ENCODE data around the gene PIP4K2C.
A peak's percentile ranks its signal among the peaks of the same experiment; 100 is the strongest.

Gene PIP4K2C

DNA sequence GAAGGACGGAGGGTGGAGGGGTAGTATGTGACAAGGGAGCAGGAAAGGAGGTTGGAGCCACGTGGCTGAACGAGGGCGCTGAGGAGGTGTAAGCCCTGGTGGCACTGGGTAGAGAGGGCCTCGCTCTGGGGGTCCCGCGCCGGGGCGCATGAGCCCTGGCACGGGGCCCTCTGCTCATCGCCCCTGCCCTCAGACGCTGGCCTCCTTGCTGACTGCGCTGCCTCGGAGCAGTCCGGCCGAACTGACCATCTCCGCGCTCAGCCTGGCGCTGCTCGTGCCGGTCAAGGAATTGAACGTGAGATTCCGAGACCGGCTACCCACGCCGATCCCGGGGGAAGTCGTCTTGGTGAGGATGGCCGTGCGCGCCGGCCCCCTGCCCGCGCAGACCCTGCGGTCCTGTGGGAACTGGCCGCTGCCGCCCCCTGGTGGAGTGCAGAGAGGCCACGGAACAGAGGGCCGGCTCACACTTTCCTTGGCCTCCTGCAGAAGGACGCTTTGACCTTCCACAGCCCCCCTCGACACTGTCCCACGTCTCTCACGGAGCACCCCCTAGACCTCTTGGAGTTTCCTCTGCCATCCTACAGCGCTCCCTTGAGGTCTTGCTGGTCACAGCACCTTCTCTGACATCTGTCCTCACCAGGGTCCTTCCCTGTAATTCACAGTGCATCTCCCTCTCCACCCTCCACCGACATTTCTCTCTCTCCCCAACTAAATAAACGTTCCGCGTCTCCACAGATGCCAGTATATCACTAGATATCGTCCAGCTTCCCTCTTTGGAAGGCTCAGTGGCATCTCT is 30.7 kb downstream of the PIP4K2C start:
- DNase-seq (ENCODE audit: low read depth in 2 of 2), result peak in 1 of 2 donors; percentile 23

DNA sequence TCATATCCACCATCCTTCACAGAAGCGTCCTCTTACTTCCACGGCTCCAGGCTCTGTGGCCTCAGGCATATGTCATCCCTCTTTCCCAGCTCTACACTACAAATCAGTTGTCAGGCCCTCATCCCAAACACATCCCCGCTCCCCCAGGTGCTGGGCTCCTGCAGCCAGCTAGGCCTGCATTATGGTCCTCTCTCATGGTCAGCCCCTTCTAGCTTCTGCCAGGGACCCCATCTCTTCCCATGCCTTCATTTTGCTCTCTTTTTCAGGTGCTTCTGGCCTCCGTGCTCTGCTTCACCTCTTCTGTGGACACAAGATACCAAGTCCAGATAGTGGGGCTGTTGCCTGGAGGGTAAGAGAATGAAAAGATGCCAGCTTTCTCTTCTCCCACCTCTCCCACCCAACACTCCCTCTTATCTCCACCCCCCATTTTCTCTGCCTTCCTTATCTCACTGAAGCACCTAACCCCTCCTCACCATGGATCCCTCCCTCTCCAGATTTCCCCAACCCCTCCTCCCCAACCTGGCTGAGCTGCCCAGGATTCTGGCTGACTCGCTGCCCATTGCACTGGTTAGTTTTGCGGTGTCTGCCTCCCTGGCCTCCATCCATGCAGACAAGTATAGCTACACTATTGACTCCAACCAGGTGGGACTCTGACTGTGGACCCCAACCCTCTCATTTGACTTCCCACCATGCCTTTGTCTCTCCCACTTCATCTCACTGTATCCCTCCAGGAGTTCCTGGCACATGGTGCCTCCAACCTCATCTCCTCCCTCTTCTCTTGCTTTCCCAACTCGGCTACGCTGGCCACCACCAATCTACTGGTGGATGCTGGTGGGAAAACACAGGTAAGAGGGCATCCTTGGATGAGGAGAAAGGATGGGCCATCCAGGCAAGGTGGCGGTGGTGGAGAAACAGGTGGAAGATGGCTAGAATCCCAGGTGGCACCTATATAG is 31.6 kb downstream of the PIP4K2C start:
- no peak for DNase-seq (ENCODE audit: low read depth in 2 of 2)

DNA sequence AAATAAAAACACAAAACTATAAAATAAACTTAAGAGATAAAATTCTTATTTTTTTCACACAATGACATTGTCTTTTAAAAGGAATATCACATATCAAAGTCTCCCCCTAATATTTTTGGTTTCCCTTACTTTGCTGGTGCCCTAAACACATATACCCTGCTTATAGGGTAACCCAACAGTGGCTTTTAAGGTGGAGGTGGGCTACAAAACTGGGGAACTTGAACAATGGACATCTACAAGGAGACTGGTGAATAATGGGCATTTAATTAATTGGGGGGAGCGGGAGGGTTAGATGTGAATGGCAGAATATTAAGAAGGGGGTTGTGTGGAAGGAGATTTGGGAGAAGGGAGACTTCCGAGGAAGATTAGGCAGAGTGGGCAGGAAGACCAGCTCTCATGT is 32.4 kb downstream of the PIP4K2C start:
- DNase-seq (ENCODE audit: low read depth in 2 of 2), result no peak

DNA sequence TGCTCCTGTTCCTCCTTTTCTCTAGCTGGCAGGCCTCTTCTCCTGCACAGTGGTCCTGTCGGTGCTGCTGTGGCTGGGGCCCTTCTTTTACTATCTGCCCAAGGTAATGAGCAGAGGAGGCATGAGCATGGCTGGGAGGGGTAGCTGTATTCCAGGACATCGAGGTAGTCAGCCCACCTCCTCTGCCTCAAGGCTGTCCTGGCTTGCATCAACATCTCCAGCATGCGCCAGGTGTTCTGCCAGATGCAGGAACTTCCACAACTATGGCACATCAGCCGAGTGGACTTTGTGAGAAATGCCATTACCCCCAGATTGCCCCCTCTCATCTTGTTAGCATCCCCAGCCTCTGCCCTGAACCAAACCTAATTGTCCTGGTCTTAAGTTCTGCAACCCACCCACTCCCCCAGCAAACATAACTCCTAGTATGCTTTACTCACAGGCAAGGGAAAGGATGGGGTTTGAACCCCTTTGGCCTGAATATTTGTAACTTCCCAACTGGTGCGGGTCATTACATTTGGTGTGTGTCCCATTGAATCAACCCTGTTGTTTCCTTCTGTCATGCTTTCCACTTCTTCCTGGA is 32.9 kb downstream of the PIP4K2C start:
- DNase-seq (ENCODE audit: low read depth in 2 of 2), result no peak

- no peak for DNase-seq (ENCODE audit: low read depth in 2 of 2)
Measured at GRCh38 chr12:57624441-57625220, 33.6 kb downstream of the PIP4K2C start.

- no peak for DNase-seq (ENCODE audit: low read depth in 2 of 2)
Measured at GRCh38 chr12:57625261-57626032, 34.5 kb downstream of the PIP4K2C start.

DNA sequence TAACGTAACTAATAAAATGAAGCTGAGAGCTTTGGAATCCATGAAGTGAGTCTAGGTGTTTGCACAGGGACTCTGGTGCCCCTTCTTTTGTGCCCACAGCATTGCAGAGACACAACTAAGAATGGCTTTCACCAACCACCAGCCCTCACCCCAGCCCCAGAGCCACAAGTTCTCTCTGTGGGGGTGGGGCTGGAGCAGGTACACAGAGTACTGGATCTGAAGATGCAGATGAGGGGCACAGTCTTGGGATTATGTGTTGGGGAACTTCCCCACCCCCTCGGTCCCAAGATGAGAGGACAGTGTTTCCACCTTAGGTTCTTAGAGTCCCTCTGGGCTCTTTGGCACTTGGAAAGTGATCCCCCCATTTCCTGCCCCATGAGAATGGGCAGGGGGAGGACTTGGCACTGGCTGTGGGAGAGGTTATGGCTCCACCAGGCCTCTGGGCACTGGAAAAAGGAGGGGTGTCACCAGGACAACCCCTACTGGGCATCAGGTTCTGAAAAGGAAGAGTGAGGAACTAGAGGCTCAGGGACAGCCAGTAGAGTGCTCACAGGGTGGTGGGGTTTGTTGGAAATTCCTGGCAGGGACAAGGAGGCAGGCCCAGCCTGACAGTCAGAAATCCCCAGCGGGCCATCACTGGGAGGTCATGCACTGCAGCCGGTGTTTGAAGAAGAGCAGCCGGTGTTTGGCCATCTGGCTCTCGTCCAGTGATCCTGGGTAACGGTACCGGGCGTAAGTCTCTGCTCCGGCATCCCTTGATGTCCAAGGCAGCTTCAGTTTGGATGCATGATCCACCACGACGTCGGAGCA is 35.3 kb downstream of the PIP4K2C start:
- DNase-seq (ENCODE audit: low read depth in 2 of 2), result no peak

GRCh38 chr12:57626921-57627445 is 36.0 kb downstream of the PIP4K2C start:
- no peak for DNase-seq (ENCODE audit: low read depth in 2 of 2)

DNA sequence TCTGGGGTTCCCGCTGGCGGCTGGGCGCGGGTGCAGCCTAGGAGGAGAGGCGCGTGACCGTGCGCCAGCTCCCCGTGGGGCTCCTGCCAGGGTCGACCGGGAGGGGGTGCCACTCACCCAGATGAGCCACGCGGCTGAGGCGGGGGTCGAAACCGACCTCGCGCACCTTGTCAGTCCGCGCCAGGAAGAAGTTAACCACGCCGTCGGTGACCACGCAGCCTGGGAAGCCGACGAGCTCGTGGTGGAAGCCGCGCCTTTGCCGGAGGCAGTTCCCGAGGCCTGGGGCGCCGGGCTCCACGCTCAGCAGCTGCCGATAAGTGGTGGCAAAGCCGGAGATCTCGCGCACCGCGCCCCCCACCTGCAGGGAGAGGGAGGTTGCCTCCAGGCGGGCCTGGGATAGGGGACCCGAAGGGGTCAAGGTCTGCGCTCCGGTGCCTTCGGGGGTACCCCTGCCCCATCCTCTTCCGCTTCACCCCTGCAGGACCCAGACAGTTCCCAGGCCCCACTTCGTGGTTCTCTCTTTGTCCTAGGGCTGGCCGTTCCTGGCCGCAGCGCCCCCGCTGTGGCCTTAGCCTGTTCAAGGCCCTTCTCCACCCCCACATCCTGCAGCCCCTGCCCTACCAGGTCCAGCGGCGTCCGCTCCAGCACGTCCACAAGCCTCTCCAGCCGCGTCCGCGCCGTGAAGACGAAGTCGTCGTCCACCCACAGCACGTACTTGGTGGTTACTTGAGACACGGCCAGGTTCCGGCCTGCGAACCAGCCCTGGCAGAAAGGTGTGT is 36.7 kb downstream of the PIP4K2C start:
- no peak for DNase-seq (ENCODE audit: low read depth in 2 of 2)

- no peak for DNase-seq (ENCODE audit: low read depth in 2 of 2)
Measured at GRCh38 chr12:57628280-57629191, 37.5 kb downstream of the PIP4K2C start.

GRCh38 chr12:57629897-57630471 is 39.0 kb downstream of the PIP4K2C start:
- DNase-seq (ENCODE audit: low read depth in 2 of 2), result no peak

DNA sequence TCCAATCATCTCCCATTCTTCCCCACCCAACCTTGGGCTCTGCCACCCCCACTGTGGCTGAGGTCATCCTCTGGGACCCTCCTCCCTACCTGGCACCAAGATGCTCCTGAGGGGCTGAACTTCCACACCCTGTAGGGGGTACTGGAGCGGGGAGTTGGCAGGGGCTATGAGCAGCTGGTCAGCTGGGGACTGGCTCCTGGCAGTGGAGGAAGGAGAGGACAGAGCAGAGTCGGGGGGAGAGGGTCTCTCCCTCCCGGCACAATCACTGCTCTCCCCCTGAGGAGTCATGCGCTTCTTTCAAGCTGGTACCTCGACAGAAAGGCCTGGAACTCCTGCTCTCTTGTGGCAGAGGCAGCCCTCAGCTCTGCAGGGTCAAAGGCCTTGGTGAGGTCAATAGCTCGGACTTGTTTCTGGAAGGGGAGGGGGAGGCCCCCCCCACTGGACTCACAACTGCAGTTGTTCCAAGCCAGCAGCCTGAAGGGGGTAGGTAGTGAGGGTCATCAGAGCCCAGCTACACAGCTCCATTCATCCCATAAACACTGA is 40.0 kb downstream of the PIP4K2C start:
- DNase-seq (ENCODE audit: low read depth in 2 of 2), result no peak

DNA sequence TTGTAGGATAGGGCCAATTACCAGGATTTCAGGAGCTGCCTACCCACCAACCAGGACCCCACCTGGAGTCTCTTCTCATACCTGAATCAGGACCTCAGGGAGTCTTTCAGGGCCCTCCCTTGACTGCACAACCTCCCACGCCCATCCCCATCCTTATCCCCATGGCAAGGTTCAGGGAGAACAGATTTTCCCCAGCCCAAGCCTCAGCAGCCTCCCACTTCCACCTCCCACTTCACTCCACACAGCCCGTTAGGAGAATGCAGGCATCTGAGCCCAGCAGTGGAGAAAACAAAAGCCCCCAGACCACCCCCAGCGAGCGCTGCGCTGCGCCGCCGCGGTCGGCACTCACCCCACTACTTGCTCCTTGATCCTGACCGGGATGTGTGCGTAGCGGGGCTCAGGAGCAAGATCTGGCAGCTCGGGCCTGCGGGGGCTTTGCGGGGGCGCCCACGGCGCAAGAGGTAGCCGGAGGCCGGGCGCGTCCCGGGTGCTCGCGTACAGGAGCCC is 40.6 kb downstream of the PIP4K2C start:
- no peak for DNase-seq (ENCODE audit: low read depth in 2 of 2)

GRCh38 chr12:57632073-57632957 is 41.3 kb downstream of the PIP4K2C start:
- DNase-seq (ENCODE audit: low read depth in 2 of 2), result no peak

DNA sequence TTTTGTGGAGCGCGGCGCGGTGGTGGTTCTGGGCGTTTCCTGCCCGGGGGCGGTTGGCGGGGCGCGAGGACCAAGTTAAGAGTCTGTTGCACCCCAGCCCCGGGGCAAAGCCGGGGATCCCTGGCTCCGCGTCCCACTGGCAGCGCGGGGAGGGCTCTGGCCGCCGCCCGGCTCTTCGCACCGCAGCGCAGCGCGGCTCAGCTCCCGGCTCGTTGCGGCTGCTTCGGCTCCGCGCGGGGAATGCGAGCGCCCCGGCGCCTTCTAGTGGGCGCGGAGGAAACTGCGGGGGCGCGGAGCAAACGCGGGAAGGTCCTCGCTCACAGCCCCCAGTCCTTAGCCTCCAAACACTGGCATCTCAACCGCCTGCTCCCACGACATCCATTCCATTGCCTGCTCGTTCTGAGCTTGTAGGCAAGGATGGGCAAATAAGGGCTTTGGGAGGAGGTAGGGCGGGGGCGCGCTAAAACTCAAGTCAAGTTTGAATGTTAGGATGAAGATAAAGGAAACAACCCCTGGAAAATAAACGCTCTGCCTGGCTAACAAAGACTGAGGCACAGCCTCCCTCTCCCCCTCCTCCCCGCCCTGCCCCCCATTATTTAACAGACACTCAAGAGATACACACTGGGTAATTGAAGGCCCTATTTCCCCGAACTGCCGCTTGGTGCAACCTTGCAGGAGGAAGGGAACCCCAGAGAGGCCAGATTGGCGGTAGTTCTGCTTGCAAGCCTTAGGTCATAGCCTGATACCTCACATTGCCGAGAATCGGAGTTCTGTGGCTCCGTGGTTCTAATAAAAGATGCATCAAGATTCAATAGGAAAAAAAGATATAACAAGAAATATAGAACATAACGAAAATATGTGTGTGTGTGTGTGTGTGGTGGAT is 42.2 kb downstream of the PIP4K2C start, which contains the start of gene B4GALNT1:
TSS of gene B4GALNT1 (minus strand) at position 244 of the 883 bp plus-strand sequence. CDS start 1,069 bp downstream, outside the sequence.
- peak; percentile 28 to 30 for DNase-seq (ENCODE audit: low read depth in 2 of 2)
